Left colon (tissue), 2 donors: ENCODE measurements around the gene PHACTR3. TPM values are rescaled to one million over a fixed set of nuclear protein-coding genes. Genes with fewer than 3 reads are reported as not detected.

Source experiments
- ATAC-seq: fragments of 200-7000 bp; cut with Tn5 transposase; one replicate; pipeline ENCODE4 v1.9.1; 2020; ENCODE audit warnings: mild to moderate bottlenecking, moderate library complexity
- DNase-seq, 2 donors: peaks; one replicate each; pipeline ENCODE4 v3.0.0-alpha.2; 2020
- intact Hi-C, 2 donors: fragments of 100-400 bp; cut with DNase I in 1 of 2; cut with micrococcal nuclease in 1 of 2; formaldehyde crosslinking; loops; one replicate each; pipeline versions ENCODE4 v1.11.2 to v1.14.0; 2022; cut with DNase I, micrococcal nuclease
- total RNA-seq, 2 donors: library from RNA; stranded (reverse); fragmentation: NEBNext Ultra II Directional; extraction: Animal tissue kit (Norgen Biotek cat#: 25700); gene quantifications; one replicate each; pipeline ENCODE4 v1.2.1, GENCODE V29; 2021
- donor health status: DM: no; HTN: no; CAD: no.
- donor health status: DM: yes; HTN: yes; CAD: no.

Gene PHACTR3
- total RNA-seq, 2 donors from 2014 or later, result 0.47 to 5.5 TPM

DNA sequence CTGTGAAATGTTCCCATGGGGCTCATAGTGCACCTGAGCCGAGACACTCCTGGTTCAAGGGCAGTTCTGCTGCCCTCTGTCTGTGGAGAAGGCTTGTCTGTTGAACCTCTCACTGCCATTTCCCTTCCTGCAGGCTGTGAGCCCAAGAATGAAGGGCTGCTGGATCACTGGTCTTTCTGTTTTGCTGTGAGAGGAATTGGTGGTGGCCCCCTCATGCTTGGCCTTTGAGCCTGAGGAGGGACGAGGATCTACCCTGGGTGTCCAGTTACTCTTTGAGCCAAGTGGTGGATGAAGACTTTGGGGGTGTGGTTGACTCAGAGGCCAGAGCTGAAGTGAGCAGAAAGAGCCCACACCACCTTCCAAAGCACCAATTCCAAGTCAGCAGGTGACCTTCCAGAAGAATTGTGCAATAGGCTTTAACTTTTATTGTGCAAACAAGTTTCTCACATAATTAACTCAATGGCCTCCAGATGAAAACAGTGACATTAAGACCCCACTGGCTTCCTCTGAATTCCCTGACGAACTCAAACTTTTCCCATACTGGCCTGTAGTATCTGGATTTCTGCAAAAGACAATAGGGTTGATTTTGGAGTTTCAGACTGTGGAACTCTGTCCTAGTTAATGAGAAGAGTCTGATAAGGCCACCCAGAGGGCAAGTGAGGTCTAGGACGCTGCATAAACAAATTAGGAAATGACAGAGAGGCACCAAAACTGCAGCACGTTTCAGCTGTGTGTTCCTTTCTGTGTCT, 101.5 kb downstream of the PHACTR3 start:
- intact Hi-C loops, result no loop called here
- DNase-seq (no peak), ATAC-seq (no peak)

DNA sequence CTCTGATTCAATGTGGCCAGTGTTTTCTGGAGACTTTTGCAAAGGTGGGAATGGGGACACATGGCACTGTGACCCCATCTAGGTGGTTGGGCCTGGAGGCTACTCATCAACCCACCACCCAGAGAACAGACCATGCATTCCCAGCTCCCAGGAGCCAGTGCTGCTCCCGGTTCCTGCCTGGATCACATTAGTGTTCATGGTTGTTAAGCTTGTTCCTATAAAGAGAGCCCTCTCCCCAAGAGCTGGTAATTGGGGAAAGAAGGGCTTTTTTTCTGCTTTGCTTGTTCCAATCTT, 102.0 kb downstream of the PHACTR3 start:
- intact Hi-C loops, result no loop called here
- no peak for DNase-seq
- ATAC-seq, result no peak

DNA sequence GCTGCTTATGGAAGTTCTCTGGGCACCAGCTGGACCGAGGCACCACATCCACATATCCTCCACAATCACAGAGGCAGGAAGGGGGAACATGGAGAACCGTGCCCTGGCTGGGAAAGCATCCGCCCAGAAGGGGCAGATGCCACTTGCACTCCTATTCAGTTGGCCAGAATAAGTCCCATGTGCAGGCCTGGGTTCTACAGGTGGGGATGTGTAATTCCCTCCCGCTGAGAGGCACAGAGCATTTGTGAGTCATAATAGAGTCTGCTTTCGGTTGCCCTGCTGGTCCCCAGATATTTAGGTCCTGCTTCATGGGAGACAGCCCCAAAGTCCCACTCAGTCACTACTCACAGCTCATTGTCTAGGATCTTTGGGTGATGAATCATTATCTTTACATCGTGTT, 104.0 kb downstream of the PHACTR3 start:
- ATAC-seq (no peak), DNase-seq (no peak)
- intact Hi-C loops, result no loop called here

DNA sequence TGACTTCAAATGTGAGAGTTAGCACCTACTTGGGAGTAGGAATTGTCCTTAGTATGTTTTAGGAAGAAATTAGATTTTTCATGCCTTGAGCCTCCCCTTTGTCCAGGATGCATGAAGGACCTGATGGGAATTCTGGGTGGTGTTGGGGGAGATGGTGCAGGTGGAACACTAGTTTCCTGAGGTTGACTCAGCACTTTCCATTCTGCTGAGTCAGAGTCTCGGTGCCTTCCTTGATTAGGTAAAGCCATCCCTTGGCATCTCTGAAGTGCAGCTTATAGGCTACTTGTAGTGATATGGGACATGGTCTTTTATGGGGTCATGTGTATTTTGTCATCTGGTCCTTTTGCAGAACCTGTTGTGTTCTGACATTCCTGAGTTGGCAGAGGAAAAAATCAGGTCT, 105.3 kb downstream of the PHACTR3 start:
- ATAC-seq (no peak), DNase-seq (no peak)

DNA sequence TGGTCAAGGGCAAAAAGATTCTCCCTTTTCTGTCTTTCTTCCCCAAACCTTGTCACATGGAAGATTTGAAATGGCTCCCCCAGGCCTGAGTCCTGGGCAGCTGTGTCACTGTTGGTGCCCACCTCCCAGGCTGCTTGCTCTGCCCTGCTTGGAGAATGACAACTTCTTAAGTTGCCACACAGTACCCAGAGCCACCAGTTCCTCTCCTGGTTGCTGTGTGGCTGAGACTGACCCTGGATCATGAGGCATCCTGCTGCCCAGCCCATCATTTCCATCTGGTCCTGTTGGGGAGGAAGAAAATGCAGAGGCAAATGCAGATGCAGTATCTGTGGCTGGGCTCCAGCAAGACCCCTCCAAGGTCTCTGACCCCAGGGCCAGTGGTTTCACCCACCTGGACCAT, 113.7 kb downstream of the PHACTR3 start:
- intact Hi-C loops, result no loop called here
- DNase-seq, result no peak
- ATAC-seq, result no peak

More for the DNA sequence above, 105.3 kb downstream of the PHACTR3 start:
- intact Hi-C loops, result no loop called here

DNA sequence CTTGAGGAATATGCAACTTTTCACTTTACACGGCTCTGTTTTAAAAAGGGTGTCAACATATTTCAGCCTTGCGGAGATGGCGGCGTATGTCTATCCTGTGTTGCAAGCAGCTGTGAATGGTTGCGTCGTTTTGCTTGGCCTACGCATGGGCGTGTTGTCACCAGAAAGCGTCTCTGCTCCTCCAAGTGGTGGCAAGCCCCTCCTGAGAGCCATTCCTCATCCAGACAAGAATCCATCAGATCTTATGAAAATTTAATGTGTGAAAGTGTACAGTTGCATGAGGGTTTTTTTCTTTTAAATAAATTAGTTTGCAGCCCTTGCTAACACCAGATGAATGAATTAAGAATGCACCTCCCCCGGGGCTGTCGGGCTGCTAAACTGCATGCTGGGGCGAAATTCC, 114.4 kb downstream of the PHACTR3 start:
- intact Hi-C loops, result no loop called here
- ATAC-seq (no peak), DNase-seq (no peak)

DNA sequence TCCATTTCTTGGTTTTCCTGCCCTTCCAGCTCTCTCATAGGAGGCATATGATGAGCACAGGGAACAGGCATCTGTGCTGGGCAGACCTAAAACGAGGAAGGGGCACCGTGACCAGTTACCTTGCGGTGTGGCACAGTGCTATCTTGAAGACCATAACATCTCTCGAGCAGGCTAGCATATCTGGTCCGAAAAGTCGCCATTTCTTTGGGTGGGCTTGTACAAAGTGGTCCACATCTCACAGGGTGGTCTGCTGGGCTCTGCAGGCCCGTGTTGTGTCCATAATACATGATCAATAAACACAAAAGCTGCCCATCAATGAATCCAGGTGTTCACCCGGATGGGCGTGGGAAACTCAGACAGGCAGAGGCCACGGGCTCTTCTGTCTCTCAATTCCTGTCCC, 115.7 kb downstream of the PHACTR3 start:
- no peak for ATAC-seq
- intact Hi-C loops, result no loop called here
- no peak for DNase-seq

DNA sequence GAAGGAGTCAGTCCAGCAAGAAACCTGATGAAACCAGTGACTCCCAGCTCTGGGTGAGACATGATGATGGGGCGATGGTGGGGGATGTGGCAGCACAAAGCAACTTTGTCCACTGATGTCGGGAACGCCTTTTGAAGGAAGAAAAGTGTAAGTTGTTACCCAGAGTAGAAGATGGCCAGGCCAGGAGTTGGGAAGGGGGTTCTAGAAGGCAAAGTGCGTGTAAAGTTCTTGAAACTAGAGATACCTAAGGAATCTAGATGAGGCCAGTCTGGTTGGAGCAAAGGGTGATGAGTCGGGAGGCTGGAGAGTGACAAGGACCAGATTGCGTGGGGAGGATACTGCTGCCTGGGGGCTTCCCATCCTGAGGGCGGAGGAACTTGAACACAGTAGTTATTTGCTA, 117.0 kb downstream of the PHACTR3 start:
- ATAC-seq (no peak), DNase-seq (no peak)
- intact Hi-C loops, result no loop called here

DNA sequence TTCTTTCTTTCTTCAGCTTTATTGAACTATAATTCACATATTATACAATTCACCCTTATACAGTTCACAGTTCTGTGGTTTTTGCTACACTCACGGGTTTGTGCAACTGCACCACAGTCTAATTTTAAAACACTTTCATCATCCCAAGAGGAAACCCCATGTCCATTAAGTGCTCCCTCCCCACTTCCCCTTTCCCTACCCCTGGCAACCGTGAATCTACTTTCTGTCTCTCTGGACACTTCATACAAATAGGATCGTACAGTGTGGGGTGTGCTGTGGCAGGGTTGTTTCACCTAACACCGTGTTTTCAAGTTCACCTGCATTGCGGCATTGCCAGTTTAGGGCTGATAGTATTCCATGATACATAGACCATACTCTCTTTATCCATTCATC, 118.8 kb downstream of the PHACTR3 start:
- intact Hi-C loops, result no loop called here
- ATAC-seq, result no peak

DNA sequence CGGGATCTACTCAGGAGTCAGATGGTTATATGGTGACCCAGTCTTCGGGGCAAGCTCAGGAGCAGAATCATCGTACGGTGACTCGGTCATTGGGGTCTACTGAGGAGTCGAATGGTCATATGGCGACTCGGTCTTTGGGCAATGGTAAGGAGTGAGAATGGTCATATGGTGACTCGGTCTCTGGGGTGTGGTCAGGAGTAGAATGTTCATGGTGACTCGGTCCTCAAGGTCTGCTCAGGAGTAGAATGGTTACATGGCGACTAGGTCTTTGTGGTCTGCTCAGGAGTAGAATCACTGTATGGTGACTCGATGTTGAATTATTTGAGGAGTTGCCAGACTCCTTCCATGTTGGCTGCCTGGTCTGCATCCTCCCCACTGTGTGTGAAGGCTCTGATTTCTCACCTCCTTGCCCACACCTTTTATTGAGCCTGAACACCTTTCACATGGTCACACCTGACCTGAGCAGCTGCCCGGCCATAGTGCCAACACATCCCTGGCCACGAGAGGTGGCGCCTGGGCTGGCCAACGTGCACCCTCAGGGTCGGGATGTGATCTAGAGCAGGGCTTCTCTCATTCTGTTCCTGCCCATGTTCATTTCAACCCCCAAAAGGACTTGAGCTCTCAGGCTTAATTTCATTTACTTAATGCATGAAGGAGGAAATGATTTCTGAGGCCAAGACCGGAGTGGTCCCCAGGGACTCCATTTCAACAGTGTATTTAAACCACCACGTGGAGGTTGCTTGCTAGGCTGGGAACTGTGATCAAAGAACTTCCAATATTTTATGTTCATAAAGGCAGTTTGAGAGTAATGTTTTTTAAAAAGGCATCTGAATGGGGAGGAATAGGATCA, 119.5 kb downstream of the PHACTR3 start:
- intact Hi-C loops, result no loop called here
- DNase-seq (no peak), ATAC-seq (no peak)

More for the DNA sequence above, 118.8 kb downstream of the PHACTR3 start:
- DNase-seq, result no peak

DNA sequence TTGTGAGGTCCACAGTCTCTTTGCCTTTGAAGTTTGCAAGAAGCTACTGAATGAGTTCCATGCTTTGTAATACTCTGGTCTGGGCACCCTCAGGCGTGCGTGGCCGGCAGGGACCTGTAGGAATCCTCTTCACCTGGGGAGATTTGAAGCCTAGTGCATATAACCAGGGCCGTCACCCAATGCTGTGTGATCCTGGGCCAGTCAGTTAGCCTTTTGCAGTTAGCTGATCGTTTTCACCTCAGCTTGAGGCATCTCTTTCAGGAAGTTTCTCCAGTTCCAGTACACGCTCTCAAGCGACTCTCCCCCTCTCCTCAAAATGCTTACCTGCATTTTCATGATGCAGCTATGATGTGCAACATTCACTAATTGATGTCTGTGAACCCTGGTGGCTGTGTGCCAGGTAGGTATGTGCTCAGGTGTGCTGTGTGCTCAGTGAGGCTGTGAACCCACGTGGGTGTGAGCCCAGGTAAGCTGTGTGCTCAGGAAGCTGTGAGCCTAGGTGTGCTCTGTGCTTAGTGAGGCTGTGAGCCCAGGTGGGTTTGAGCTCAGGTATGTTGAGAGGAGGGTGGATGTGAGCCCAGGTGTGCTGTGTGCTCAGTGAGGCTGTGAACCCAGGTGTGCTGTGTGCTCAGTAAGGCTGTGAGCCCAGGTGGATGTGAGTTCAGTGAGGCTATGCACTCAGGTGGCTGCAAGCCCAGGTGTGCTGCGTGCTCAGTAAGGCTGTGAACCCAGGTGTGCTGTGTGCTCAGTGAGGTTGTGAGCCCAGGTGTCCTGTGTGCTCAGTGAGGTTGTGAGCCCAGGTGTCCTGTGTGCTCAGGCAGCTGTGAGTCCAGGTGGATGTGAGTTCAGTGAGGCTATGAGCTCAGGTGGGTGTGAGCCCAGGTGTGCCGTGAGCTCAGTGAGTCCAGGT, 120.4 kb downstream of the PHACTR3 start:
- no peak for DNase-seq
- no peak for ATAC-seq
- intact Hi-C loops, result no loop called here

DNA sequence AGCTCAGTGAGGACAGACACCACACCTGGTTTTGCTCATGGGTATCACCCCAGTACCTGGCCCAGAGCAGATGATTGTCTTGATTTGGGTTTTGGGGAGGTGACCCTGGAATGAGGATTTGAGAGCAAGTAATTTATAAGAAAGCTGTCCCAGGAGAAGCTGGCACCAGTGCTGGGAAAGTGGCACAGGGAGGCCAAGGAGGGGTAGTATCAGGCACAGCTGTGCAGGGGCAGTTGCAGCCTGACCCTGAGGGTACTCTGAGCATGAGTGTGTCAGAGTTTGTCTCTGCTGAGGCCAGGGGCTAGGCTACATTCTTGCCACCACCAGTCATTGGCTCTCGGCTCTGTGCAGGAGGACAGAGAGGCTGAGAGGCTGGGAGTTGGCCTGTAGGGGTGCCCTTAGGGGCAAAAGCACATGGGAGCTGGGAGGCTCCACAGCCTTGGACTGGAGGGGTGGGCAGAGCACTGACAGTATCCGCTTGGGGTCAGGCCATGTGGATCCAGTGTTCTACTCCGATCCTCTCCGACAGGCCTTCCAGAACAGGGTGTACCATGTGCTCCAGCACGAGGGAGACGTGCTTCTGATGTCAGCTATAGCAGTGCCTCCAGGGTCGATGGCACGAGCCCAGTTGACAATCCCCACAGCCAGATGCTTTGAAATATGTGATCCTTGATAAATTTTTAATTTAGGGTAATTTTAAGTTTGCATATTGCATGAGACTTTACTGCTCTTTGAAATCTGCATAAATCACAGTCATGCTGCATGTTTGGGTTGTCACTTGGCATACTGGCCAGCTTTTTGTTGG, 121.3 kb downstream of the PHACTR3 start:
- intact Hi-C loops, result no loop called here
- no peak for ATAC-seq
- no peak for DNase-seq

DNA sequence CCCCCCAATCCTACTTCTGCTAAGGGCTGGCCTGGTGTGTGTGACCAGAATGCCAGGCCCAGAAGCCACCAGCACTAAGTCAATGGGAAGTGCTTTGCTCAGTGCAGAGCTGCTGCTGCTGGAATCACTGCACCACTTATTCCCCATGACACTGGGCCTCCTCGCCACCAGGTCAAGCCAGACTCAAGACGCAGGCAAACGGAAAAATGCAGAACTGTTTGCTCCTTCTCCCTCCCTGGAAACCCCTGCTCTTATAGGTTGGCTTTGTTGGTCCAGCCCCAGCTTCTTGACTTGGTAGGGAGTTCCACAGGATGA, 121.9 kb downstream of the PHACTR3 start:
- intact Hi-C loops, result no loop called here
- ATAC-seq (no peak), DNase-seq (no peak)

DNA sequence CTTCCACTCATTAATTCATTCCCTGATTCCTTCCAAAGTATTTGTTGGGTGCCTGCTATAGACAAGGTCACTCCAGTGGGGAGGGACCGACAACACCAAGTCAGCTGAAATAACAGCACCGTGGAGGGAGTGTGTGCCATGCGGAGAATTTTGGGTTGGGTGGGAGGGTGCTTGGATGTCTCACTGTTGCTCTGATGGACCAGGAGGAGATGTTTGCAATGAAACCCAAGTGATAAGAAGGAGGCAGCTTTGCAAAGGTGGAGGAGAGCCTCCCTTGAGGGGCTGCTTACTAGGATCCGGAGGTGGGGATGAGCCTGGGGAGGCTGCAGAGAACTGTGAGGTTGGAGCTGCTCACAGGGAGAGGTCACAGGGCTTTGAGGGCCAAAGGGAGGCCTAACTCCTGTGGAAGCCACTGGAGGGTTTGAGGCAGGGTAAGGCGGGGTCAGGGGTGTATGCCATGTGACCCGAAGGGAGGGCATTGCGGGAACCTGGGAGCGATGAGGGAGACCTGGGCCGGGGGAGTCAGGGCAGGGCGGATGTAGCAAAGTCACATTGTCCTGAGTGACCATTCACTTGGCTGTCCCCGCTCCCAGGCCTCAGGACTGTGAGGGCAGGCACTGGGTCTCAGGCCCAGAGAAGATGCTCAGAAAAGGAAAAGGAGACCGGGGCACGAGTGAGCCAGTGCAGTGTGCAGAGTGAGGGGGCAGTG, 124.5 kb downstream of the PHACTR3 start:
- intact Hi-C loops, result no loop called here
- no peak for ATAC-seq
- no peak for DNase-seq

DNA sequence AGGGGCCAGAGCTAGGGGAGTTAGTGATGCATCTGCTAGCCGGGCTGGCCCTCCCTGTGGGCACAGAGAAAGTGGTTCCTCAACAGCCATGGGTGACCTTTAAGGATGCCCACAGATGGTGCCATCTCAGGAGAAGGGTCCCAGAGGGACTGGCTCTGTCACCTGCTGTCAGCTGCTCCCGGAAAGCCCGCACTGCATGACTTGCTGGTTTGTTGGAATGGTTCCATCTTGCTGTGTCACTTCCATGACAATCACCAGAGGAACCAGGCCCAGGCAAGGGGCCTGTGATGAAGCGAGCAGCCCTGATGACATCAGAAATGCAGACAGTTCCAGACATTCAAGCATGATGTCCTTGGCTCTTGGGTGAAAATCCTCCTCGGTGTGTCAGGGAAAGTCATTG, 125.2 kb downstream of the PHACTR3 start:
- intact Hi-C loops, result no loop called here
- ATAC-seq (no peak), DNase-seq (no peak)

DNA sequence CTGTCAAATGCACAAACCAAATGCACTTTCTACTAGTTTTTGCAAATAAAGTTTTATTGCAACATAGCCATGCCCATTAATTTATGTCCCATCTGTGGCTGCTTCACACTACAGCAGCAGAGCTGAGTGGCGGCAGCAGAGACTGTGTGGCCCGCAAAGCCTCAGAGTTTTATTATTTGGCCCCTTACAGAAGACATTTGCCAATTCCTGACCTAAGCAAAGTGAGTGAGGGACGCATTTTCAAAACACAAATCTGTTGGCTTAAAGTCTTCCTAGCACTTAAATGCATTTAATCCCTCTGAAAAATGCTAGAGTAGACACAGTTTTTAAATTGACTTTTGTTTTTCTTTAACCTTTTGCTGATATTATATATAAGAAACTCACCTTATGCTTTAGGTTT, 126.4 kb downstream of the PHACTR3 start:
- DNase-seq (no peak), ATAC-seq (no peak)
- intact Hi-C loops, result no loop called here

DNA sequence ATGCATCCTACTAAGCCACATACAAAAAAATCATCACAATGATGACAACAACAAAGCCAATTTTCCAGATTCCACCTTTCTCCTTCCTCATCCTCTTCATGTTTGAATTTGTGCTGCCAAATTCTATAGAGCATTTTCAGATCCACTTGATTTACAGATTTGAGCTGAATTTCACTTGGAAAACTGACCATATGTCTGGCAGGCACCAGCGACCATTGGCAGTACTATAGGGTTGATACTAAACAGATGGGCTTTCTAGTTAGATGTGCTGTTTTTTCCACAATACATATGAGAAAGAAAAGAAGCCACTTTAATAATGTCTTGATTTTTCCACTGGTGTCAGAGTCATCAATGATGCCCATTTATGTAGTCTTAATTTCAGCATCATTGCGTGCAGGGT, 127.0 kb downstream of the PHACTR3 start:
- ATAC-seq (no peak), DNase-seq (no peak)
- intact Hi-C loops, result no loop called here

DNA sequence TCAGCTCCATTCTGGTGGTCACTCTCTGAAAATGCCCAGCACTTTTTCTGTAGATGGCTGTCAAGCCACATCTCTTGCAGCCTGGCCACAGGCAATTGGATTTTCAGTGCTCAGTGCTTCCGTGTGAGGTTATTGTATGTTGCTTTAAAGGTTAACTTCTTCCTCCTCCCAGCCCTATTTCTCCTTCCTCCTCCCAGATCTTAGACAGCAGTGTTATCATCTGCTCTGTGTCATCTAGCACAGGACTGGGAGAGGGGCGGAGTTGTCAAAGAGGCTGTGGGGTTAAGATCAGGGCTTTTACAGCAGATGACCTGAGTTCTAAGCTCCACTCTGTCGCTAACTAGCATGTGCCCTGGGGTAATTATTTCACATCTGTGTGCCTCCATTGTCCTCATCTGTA, 129.0 kb downstream of the PHACTR3 start:
- no peak for DNase-seq
- ATAC-seq, result no peak
- intact Hi-C loops, result no loop called here
